Type B pancreatic cell (in vitro differentiated cells): ENCODE measurements around the gene ADIPOR2. TPM values are rescaled to one million over a fixed set of nuclear protein-coding genes. Genes with fewer than 3 reads are reported as not detected.
A peak's percentile ranks its signal among the peaks of the same experiment; 100 is the strongest.

ENCODE experiments used
- DNase-seq: peaks from one replicate; pipeline ENCODE4 v3.0.0; 2021; ENCODE audit warnings: mixed read lengths; ENCODE audit not compliant: unreplicated experiment; ENCODE audit errors: extremely low spot score
- H3K27ac Mint-ChIP-seq: 2 replicates; pipeline ENCODE4 v1.8.0; 2021; ENCODE audit warnings: mild to moderate bottlenecking, mixed read lengths
- H3K27me3 Mint-ChIP-seq: 2 replicates; pipeline ENCODE4 v1.8.0; 2021; ENCODE audit warnings: mixed read lengths
- H3K36me3 Mint-ChIP-seq: 2 replicates; pipeline ENCODE4 v1.8.0; 2021; ENCODE audit warnings: mixed read lengths
- H3K4me1 Mint-ChIP-seq: one replicate; pipeline ENCODE4 v1.8.0; 2021; ENCODE audit warnings: mixed read lengths; ENCODE audit not compliant: unreplicated experiment
- H3K4me3 Mint-ChIP-seq: 2 replicates; pipeline ENCODE4 v1.8.0; 2021; ENCODE audit warnings: mild to moderate bottlenecking, mixed read lengths
- H3K9me3 Mint-ChIP-seq: 2 replicates; pipeline ENCODE4 v1.8.0; 2021; ENCODE audit warnings: mixed read lengths
- total RNA-seq: library from RNA; stranded (reverse); gene quantifications from 2 replicates; pipeline ENCODE4 v1.2.1, GENCODE V29; 2021; ENCODE audit warnings: low replicate concordance
- TF ChIP-seq, protein P1 (sequence below): fragments of 200-600 bp; sonication (generic); conservative IDR thresholded peaks from 2 replicates; pipeline ENCODE4 v1.5.0; 2021; ENCODE audit warnings: antibody characterized with exemption, mild to moderate bottlenecking

ADIPOR2 gene
- total RNA-seq, 1 donor from 2014 or later: 49.2 TPM

DNA sequence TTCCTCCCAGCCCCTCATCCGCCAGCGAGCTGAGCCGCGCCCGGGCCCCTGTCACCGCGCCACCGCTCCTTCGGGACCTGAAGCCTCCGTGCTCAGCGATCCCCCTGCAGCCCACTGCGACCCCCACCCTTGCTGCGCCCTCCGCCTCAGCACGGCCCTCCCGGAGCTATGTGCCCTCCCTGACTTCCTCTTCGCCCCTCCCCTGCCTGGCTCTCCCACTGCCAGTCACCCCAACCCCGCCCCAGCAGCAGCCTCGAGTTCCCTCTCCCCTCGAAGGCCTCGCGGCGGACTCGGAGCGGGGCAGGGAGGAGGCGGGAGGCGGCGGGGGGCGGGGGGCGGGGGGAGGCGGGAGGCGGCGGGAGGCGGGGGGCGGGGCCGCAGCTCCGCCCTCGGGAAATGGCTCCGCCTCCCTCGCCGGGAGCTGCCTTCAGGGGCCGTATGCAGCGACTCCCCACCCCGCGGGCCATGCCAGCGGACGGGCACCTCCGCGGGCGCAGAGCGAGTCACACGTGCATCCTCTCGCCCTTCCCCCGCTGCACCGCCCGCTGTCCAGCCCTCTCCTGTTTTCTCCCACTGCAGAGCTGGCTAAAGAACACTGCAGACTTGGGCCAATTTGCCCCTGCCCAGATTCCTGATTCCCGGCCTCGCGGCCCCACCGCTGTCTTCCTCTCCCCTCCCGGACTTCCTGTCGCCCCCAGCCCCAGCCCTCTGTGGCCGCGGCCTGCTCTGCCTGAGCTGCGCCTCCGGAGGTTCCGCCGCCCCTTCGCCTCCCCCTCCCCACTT, 29.1 kb upstream of the ADIPOR2 start:
- Mint-ChIP-seq H3K4me1 (peaks cover 5% of the 10 kb centered on the region), H3K27ac (peak overlapping the region; percentile 75), H3K27me3 (peaks cover 34% of the 10 kb centered on the region), H3K4me3 (peak overlapping the region; percentile 86), H3K9me3 (peaks cover 6% of the 10 kb centered on the region), H3K36me3 (peaks cover 4% of the 10 kb centered on the region)
- DNase-seq: peak; percentile 81
- TF ChIP-seq, protein P1, sequence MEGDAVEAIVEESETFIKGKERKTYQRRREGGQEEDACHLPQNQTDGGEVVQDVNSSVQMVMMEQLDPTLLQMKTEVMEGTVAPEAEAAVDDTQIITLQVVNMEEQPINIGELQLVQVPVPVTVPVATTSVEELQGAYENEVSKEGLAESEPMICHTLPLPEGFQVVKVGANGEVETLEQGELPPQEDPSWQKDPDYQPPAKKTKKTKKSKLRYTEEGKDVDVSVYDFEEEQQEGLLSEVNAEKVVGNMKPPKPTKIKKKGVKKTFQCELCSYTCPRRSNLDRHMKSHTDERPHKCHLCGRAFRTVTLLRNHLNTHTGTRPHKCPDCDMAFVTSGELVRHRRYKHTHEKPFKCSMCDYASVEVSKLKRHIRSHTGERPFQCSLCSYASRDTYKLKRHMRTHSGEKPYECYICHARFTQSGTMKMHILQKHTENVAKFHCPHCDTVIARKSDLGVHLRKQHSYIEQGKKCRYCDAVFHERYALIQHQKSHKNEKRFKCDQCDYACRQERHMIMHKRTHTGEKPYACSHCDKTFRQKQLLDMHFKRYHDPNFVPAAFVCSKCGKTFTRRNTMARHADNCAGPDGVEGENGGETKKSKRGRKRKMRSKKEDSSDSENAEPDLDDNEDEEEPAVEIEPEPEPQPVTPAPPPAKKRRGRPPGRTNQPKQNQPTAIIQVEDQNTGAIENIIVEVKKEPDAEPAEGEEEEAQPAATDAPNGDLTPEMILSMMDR: no peak

DNA sequence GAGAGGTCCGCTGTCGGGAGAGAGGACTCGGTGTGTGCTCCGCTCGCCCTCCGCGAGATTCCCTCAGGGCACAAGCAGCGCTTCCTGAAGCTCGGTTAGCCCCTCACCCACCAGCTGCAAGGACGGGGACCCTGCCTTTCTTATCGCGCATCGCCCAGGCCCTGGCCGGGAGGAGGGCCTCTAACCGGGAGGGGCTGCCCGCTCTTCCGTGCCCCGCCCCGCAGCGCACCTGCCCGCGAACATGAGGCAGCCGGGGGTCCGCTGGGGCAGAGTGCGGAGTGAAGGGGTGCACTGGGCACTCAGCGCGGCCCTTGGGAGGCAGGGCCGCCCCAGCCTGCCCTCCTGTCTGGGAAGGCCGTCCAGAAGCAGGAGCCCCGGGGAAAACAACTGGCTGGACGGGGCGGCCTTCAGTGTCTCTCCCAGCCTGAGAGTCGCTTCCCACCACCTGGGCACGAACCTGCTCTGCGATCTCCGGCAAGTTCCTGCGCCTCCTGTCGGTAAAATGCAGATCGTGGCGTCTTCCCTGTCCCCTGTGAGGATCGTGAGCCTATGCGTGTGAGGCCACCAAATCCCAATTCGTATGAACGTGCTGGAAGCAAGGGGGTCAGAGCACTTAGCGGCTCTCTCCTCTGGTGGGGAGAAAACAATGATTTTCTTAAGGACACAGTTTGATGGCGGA, 28.0 kb upstream of the ADIPOR2 start:
- Mint-ChIP-seq H3K27me3 (peaks cover 35% of the 10 kb centered on the region), H3K27ac (peak overlapping the region; percentile 90), H3K4me1 (peaks cover 8% of the 10 kb centered on the region), H3K9me3 (peaks cover 9% of the 10 kb centered on the region), H3K36me3 (peaks cover 8% of the 10 kb centered on the region), H3K4me3 (peak overlapping the region; percentile 84)
- DNase-seq: no peak
- TF ChIP-seq, protein P1: peak; percentile 76

DNA sequence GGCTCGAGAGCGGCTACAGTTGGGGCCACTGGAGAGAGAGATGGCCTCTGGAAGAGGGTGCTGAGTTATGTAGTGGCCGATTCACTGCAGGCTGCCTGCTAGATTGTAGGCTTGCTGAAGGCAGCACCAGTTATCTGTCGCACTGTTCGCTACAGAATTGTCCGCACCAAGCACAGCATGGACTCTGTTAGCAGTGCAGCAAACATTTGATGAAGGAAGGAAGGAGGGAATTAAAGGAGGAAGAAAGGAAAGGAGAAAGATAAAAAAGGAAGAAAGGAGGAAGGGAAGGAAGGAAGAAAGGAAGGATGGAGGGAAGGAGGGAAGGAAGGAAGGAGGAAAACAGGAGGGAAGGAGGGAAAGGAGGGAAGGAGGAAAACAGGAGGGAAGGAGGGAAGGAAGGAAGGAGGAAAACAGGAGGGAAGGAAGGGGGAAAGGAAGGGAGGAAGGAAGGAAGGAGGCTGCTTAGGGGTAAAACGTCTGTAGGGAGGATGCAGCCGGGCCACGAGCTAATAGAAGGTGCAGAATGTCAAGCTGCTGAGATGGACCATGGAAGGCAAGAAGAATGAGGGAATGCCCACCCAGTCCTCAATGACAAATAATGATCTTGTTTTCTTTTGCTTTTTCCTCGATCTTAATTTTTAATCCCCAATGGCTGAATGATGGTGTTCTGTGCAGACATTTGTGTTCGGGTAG, 27.3 kb upstream of the ADIPOR2 start:
- Mint-ChIP-seq H3K4me1 (peaks cover 10% of the 10 kb centered on the region), H3K4me3 (peak overlapping the region; percentile 84), H3K36me3 (peaks cover 8% of the 10 kb centered on the region), H3K27ac (peak overlapping the region; percentile 90), H3K9me3 (peaks cover 9% of the 10 kb centered on the region), H3K27me3 (peaks cover 30% of the 10 kb centered on the region)
- DNase-seq: no peak
- TF ChIP-seq, protein P1: no peak

DNA sequence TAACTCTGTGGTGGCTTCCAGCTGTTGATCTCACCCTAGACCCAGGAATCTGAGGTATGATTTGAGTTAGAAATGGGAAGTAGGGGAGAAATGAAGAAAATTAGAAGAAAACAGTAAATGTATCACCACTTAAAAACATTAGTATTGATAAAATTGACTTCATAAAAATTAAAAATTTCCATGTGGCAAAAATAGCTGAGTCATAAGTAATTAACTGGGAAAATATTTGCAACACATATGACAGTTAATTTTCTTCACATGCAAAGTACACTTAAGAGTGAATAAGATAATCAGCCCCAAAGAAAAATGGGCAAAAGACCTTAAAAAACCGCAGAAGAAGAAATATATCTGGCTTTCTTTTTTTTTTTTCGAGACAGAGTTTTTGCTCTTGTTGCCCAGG, 25.5 kb upstream of the ADIPOR2 start:
- H3K27ac Mint-ChIP-seq: peak overlapping the region; percentile 2

DNA sequence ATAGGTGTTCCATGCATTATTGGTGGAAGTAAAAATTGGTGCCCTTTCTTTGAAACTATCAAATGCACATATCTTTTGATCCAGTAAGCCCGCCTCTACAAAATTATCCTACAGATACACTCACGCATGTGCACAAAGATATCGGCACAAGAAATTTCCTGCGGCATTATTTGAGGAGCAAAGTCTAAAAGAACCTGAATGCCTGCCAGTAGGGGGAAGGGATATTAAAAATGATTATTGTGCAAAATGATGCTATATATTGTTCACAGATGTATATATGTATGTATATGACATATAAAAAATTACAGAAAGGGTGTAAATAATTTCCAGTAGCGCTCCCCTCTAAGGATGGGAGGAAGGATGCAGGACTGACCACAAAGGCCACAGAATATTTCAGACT, 24.7 kb upstream of the ADIPOR2 start:
- H3K4me3 Mint-ChIP-seq: no peak overlapping the region
- H3K27me3 Mint-ChIP-seq: peaks cover 23% of the 10 kb centered on the region
- H3K9me3 Mint-ChIP-seq: peaks cover 10% of the 10 kb centered on the region
- peaks cover 11% of the 10 kb centered on the region for H3K36me3 Mint-ChIP-seq
- H3K27ac Mint-ChIP-seq: peak overlapping the region; percentile 97
- H3K4me1 Mint-ChIP-seq: peaks cover 14% of the 10 kb centered on the region
- TF ChIP-seq, protein P1: peak; percentile 26
- DNase-seq: no peak

More for the DNA sequence above, 25.5 kb upstream of the ADIPOR2 start:
- Mint-ChIP-seq H3K36me3 (peaks cover 8% of the 10 kb centered on the region), H3K27me3 (peaks cover 23% of the 10 kb centered on the region), H3K4me3 (no peak overlapping the region), H3K9me3 (peaks cover 9% of the 10 kb centered on the region), H3K4me1 (peaks cover 14% of the 10 kb centered on the region)
- DNase-seq: no peak
- TF ChIP-seq, protein P1: no peak
